Activated CD8-positive, alpha-beta T cell treated with anti-CD3 and anti-CD28 coated beads for 36 hours (primary cell): Measurements from ENCODE around the gene OR5A2. TPM values are rescaled to one million over a fixed set of nuclear protein-coding genes. Genes with fewer than 3 reads are reported as not detected.

Experiments
- ATAC-seq: fragments of 200-7000 bp; cut with Tn5 transposase; one replicate; pipeline ENCODE4 v1.10.0; 2021; ENCODE audit warnings: mild to moderate bottlenecking, moderate library complexity
- CTCF ChIA-PET: fragments of 350-600 bp; sonication (Branson Sonifier 250); formaldehyde crosslinking; loops from one replicate; lab custom pipeline; 2021; ENCODE audit warnings: antibody characterized with exemption; lab: Charles Lee
- POLR2A ChIA-PET: fragments of 350-600 bp; sonication (Branson Sonifier 250); formaldehyde crosslinking; loops from one replicate; lab custom pipeline; 2021; ENCODE audit warnings: antibody characterized with exemption; lab: Charles Lee
- DNase-seq: peaks from one replicate; pipeline ENCODE4 v3.0.0-alpha.2; 2020
- H3K27ac Mint-ChIP-seq: one replicate; pipeline ENCODE4 v1.8.0; 2021; ENCODE audit warnings: mild to moderate bottlenecking, mixed read lengths
- H3K27me3 Mint-ChIP-seq: one replicate; pipeline ENCODE4 v1.8.0; 2021; ENCODE audit warnings: mixed read lengths
- H3K36me3 Mint-ChIP-seq: one replicate; pipeline ENCODE4 v1.8.0; 2021; ENCODE audit warnings: low read depth, mixed read lengths
- H3K4me1 Mint-ChIP-seq: one replicate; pipeline ENCODE4 v1.8.0; 2021; ENCODE audit warnings: low read depth, mixed read lengths
- H3K4me3 Mint-ChIP-seq: one replicate; pipeline ENCODE4 v1.8.0; 2021; ENCODE audit warnings: mild to moderate bottlenecking, moderate library complexity, mixed read lengths
- H3K9me3 Mint-ChIP-seq: one replicate; pipeline ENCODE4 v1.8.0; 2021; ENCODE audit warnings: mixed read lengths
- CTCF ChIP-seq: fragments of 200-600 bp; IDR thresholded peaks from one replicate; pipeline ENCODE4 v1.8.0; 2022; ENCODE audit warnings: antibody characterized with exemption, mild to moderate bottlenecking
- intact Hi-C: fragments of 100-400 bp; cut with micrococcal nuclease; formaldehyde crosslinking; loops from one replicate; pipeline ENCODE4 v1.10.0; 2022
- total RNA-seq, 2 experiments: library from RNA; stranded (reverse); gene quantifications; one replicate each; pipeline ENCODE4 v1.2.3, GENCODE V29; 2021

The OR5A2 gene
- total RNA-seq = not detected

DNA sequence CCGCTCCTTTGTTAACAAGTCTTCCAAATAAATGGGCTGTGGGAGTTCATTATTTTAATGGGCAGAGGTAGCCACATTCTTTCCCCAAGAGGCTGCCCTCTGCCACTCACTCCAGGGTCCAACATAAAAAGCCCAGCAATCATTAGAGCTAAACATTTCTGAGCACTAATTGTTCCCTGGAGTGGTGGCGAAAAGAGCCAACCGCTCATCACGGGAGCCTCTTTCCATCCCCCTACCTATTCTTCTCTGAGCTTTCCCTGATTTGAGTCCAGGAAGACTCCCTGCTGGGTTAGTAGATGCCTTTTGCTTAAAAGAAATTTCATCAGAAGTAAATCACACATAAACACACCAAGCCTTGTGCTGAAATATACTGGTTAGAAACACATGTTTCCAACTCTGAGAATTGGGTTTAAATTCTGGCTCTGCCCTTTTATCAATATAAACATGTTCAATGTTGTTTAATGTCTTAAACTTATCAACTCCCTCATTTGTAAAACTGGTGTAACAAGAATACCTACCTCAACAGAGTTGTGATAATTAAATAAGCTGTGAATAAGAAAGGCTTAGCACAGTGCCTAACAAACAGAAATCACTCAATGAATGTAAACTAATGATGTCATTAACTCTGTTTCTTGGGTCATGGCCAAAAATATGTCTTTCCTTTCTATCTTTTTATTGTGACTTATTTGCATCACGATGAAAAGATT is at the start of gene OR5A2:
Gene OR5A2 (minus strand): TSS at position 53 of the 707 bp plus-strand sequence. CDS start 3,460 bp downstream, outside the sequence.
- Mint-ChIP-seq H3K27ac (no peak within 1 kb of the TSS), H3K4me3 (no peak within 1 kb of the TSS), H3K4me1 (no peaks in the 10 kb centered on the region), H3K36me3 (no peaks in the 10 kb centered on the region), H3K27me3 (peaks cover 1% of the 10 kb centered on the region), H3K9me3 (no peaks in the 10 kb centered on the region)
- no peak for DNase-seq
- intact Hi-C loops = no loop called here
- no peak for TF ChIP-seq CTCF
- ATAC-seq = no peak
- CTCF ChIA-PET = no interaction called here
- POLR2A ChIA-PET = no interaction called here

DNA sequence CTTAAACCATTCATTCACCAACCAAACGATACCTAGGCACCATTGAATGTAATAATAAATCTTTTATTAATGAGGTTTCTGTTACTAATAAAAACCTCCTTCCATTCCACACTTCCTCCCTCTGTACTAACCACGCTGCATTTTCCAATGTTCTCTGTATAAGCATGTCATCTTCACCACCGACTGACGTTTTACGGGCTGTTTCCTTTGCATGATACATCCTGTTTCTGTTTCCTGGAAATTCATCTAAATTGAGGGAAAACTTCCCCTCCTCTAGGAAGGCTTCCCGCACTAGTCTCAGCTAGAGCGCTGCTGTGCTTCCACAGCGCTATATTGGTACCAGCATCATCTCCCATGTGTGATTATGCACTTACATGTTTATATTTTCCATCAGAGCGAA is 49.0 kb upstream of the OR5A2 start:
- TF ChIP-seq CTCF = no peak
- no peak overlapping the region for H3K27ac Mint-ChIP-seq
- no peaks in the 10 kb centered on the region for H3K9me3 Mint-ChIP-seq
- no peaks in the 10 kb centered on the region for H3K36me3 Mint-ChIP-seq
- ChIA-PET CTCF (no interaction called here), POLR2A (no interaction called here)
- no peak overlapping the region for H3K4me3 Mint-ChIP-seq
- DNase-seq (no peak), ATAC-seq (no peak)
- no peaks in the 10 kb centered on the region for H3K4me1 Mint-ChIP-seq
- peaks cover 3% of the 10 kb centered on the region for H3K27me3 Mint-ChIP-seq
- intact Hi-C loops = no loop called here

GRCh38 chr11:59473015-59473414 is 46.8 kb upstream of the OR5A2 start, which contains the start of gene OR4D10:
Gene OR4D10, plus strand, starts transcription at chr11:59473315. Its CDS starts 4,115 bp downstream, at chr11:59477430.
- no peak for TF ChIP-seq CTCF
- H3K4me1 Mint-ChIP-seq = no peaks in the 10 kb centered on the region
- no peak for ATAC-seq
- no peaks in the 10 kb centered on the region for H3K36me3 Mint-ChIP-seq
- H3K27me3 Mint-ChIP-seq = peaks cover 5% of the 10 kb centered on the region
- intact Hi-C loops = no loop called here
- CTCF ChIA-PET = no interaction called here
- no peak for DNase-seq
- no peaks in the 10 kb centered on the region for H3K9me3 Mint-ChIP-seq
- H3K4me3 Mint-ChIP-seq = no peak within 1 kb of the TSS
- POLR2A ChIA-PET = interaction anchor here (0.6 kb wide), 1 partner anchor 93 kb away, joined by 4 read pairs; no protein-coding TSS in a partner anchor
- no peak within 1 kb of the TSS for H3K27ac Mint-ChIP-seq

DNA sequence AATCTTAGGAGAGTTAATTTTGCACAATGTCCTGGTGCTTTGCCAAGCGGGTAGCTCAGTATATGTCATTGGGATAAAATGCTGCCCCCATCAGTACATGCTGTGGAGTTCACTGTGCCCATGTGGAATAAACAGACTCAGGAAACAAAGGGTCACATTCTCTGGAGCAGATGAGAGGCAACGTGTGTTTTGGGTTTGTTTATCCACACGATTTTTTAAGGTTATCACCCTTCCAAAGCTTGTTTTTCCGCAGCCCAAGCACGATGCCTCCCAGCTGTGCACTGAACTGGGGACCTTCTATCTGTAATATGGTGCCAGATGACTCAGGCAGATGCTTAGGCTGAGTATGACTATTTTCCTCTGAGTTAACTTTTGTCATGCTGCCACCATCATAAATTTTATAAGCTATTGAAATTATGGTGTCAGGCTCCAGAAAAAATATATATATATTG is 37.0 kb upstream of the OR5A2 start:
- TF ChIP-seq CTCF = no peak
- no peak overlapping the region for H3K4me3 Mint-ChIP-seq
- no peaks in the 10 kb centered on the region for H3K9me3 Mint-ChIP-seq
- CTCF ChIA-PET = no interaction called here
- no peaks in the 10 kb centered on the region for H3K4me1 Mint-ChIP-seq
- H3K36me3 Mint-ChIP-seq = no peaks in the 10 kb centered on the region
- POLR2A ChIA-PET = no interaction called here
- peaks cover 10% of the 10 kb centered on the region for H3K27me3 Mint-ChIP-seq
- intact Hi-C loops = no loop called here
- DNase-seq = no peak
- no peak for ATAC-seq
- no peak overlapping the region for H3K27ac Mint-ChIP-seq

- H3K9me3 Mint-ChIP-seq = no peaks in the 10 kb centered on the region
- H3K36me3 Mint-ChIP-seq = no peaks in the 10 kb centered on the region
- DNase-seq = no peak
- ATAC-seq = no peak
- CTCF ChIA-PET = no interaction called here
- H3K4me1 Mint-ChIP-seq = no peaks in the 10 kb centered on the region
- H3K27me3 Mint-ChIP-seq = peaks cover 6% of the 10 kb centered on the region
- intact Hi-C loops = no loop called here
- TF ChIP-seq CTCF = no peak
- no peak overlapping the region for H3K27ac Mint-ChIP-seq
- H3K4me3 Mint-ChIP-seq = no peak overlapping the region
- POLR2A ChIA-PET = no interaction called here
Measured at GRCh38 chr11:59459916-59460315, 33.7 kb upstream of the OR5A2 start.
